ENCODE results near the gene MSL1.

DNA sequence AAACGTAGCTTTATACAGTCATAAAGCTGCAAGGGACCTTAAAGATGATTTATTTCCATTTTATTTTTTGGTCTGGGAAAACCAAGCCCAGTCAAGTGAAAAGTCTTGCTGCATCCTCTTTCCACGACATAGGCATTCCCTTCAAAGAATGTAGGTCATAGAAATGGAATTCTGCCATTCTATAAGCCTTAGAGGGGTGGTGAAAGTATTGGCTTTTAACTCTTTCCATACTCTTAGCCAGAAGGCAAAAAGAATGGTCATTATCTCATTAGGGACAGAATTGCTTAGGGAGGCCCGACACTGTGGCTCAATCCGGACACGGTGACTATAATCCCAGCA is 7.9 kb upstream of the MSL1 start:
- TF ChIP-seq, protein P1, sequence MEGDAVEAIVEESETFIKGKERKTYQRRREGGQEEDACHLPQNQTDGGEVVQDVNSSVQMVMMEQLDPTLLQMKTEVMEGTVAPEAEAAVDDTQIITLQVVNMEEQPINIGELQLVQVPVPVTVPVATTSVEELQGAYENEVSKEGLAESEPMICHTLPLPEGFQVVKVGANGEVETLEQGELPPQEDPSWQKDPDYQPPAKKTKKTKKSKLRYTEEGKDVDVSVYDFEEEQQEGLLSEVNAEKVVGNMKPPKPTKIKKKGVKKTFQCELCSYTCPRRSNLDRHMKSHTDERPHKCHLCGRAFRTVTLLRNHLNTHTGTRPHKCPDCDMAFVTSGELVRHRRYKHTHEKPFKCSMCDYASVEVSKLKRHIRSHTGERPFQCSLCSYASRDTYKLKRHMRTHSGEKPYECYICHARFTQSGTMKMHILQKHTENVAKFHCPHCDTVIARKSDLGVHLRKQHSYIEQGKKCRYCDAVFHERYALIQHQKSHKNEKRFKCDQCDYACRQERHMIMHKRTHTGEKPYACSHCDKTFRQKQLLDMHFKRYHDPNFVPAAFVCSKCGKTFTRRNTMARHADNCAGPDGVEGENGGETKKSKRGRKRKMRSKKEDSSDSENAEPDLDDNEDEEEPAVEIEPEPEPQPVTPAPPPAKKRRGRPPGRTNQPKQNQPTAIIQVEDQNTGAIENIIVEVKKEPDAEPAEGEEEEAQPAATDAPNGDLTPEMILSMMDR (IDR thresholded peaks at IDR 0.05; ENCODE audit: poor library complexity), result no peak
- TF ChIP-seq EZH2phosphoT487 (IDR thresholded peaks at IDR 0.05; ENCODE audit: low read depth, severe bottlenecking, unreplicated experiment), result no peak

Data from hepatocyte (in vitro differentiated cells).